Gastroesophageal sphincter (tissue), 4 donors: Measurements from ENCODE around the gene RNF41. TPM values are rescaled to one million over a fixed set of nuclear protein-coding genes. Genes with fewer than 3 reads are reported as not detected.

Experiments used
- ATAC-seq: fragments of 150-250 bp; one replicate; pipeline ENCODE4 v1.9.1; 2016; ENCODE audit warnings: mild to moderate bottlenecking, moderate library complexity
- H3K27ac ChIP-seq, 4 donors: fragments of 200-600 bp; sonication (generic) in 3 of 4; 1 replicate in 3 of 4; 2 replicates in 1 of 4; pipeline ENCODE4 v1.5.1; 2016 to 2019
- H3K27me3 ChIP-seq: fragments of 200-600 bp; sonication (generic); one replicate; pipeline ENCODE4 v1.5.1; 2019
- H3K36me3 ChIP-seq, 2 donors: fragments of 200-600 bp; sonication (generic); one replicate each; pipeline ENCODE4 v1.5.1; 2019; ENCODE audit warnings: control low read depth in 1 of 2
- H3K4me1 ChIP-seq, 3 donors: fragments of 200-600 bp; sonication (generic); 1 replicate in 2 of 3; 2 replicates in 1 of 3; pipeline ENCODE4 v1.5.1; 2016 to 2019; ENCODE audit warnings: control low read depth in 2 of 3
- H3K4me3 ChIP-seq, 2 donors: fragments of 200-600 bp; sonication (generic); one replicate each; pipeline ENCODE4 v1.5.1; 2019; ENCODE audit warnings: mild to moderate bottlenecking in 1 of 2, moderate library complexity in 1 of 2
- H3K9me3 ChIP-seq, 3 donors: fragments of 200-600 bp; sonication (generic); one replicate each; pipeline ENCODE4 v1.5.1; 2017 to 2019; ENCODE audit warnings: control low read depth in 2 of 3
- CTCF ChIP-seq, 4 experiments: fragments of 200-600 bp in 2 of 4; fragments of 450-650 bp in 2 of 4; sonication (generic) in 1 of 4; IDR thresholded peaks; one replicate each; pipeline ENCODE4 v1.5.1; 2017 to 2019; ENCODE audit warnings: antibody characterized with exemption in 4 of 4, mild to moderate bottlenecking in 2 of 4, moderate library complexity in 2 of 4
- EP300 ChIP-seq: sonication (generic); formaldehyde crosslinking; IDR thresholded peaks from one replicate; pipeline ENCODE4 v1.6.1; 2017; ENCODE audit warnings: antibody characterized with exemption, mild to moderate bottlenecking
- POLR2A ChIP-seq, 2 donors: fragments of 450-650 bp; IDR thresholded peaks; one replicate each; pipeline ENCODE4 v1.6.1; 2017; ENCODE audit warnings: antibody characterized with exemption in 2 of 2, mild to moderate bottlenecking in 2 of 2, moderate library complexity in 1 of 2
- POLR2AphosphoS5 ChIP-seq: sonication (generic); formaldehyde crosslinking; IDR thresholded peaks from one replicate; pipeline ENCODE4 v1.6.1; 2017; ENCODE audit warnings: antibody characterized with exemption
- WGBS, 2 donors: methylation state at CpG; one replicate each; pipeline ENCODE4 v1.1.5; 2018; ENCODE audit warnings: low coverage in 1 of 2; 5-methylcytosine and 5-hydroxymethylcytosine counted together
- total RNA-seq, 4 donors: library from RNA; depleted of rRNA; stranded (reverse); fragments of >200 nt; gene quantifications; one replicate each; pipeline ENCODE4 v1.1.0, GENCODE V29; 2016

RNF41 gene
- total RNA-seq, 4 donors from 2014 or later: 63.7 to 119 (median 102) TPM

- no peak overlapping the region for H3K27ac ChIP-seq
- ATAC-seq: no peak
- WGBS, 2 donors: 82 to 100% methylated on average over 1 to 6 of the region's 7 CpGs
Observed at GRCh38 chr12:56255671-56256070, 33.9 kb upstream of the RNF41 start.

DNA sequence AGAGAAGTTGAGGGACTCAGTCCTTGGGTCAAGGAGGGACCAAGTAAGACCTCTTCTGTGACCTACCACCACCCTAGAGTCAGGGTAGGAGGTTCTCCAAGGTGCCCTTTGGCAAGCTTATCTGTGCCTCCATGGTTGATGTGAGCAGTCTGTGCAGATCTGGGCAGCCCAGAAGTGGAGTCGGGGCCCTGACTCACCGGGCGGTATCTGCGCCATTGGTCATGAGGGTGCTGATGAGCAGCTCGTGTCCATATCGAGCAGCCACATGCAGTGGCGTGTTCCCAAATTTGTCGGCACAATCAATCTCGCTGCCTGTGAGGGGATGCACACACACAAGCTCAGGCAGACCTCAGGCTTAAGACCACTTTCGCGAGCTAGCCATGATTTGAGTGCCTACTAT lies 31.4 kb upstream of the RNF41 start:
- no peak for TF ChIP-seq EP300
- TF ChIP-seq CTCF (IDR thresholded peaks at IDR 0.05): no peak
- TF ChIP-seq POLR2AphosphoS5: no peak
- no peak for TF ChIP-seq POLR2A (IDR thresholded peaks at IDR 0.05)
- no peak overlapping the region for H3K4me3 ChIP-seq
- H3K27ac ChIP-seq: no peak overlapping the region
- ATAC-seq: no peak
- WGBS, 2 donors: 88% methylated on average over 5 of the region's 11 CpGs; no CpG with 5 or more reads in 1 of the 2 donors
- peaks cover 4 to 24% (median 15%) of the 10 kb centered on the region in 3 donors for H3K4me1 ChIP-seq
- H3K36me3 ChIP-seq: peaks cover under 1 to 88% of the 10 kb centered on the region in 2 donors
- no peaks in the 10 kb centered on the region for H3K27me3 ChIP-seq
- no peaks in the 10 kb centered on the region for H3K9me3 ChIP-seq

More at GRCh38 chr12:56255671-56256070, 33.9 kb upstream of the RNF41 start:
- Histone ChIP-seq H3K27me3 (no peaks in the 10 kb centered on the region), H3K4me1 (peaks cover 4 to 34% (median 21%) of the 10 kb centered on the region in 3 donors), H3K36me3 (peaks cover 0 to 62% of the 10 kb centered on the region in 2 donors), H3K4me3 (no peak overlapping the region), H3K9me3 (no peaks in the 10 kb centered on the region)
- no peak for TF ChIP-seq CTCF (IDR thresholded peaks at IDR 0.05)
- TF ChIP-seq POLR2AphosphoS5: no peak
- no peak for TF ChIP-seq POLR2A (IDR thresholded peaks at IDR 0.05)
- no peak for TF ChIP-seq EP300

GRCh38 chr12:56252649-56253048 lies 30.9 kb upstream of the RNF41 start:
- ATAC-seq: no peak
- WGBS, 2 donors: 80% methylated on average over 1 of the region's 3 CpGs; no CpG with 5 or more reads in 1 of the 2 donors
- Histone ChIP-seq H3K4me1 (peaks cover 4 to 23% (median 15%) of the 10 kb centered on the region in 3 donors), H3K27me3 (no peaks in the 10 kb centered on the region), H3K27ac (no peak overlapping the region), H3K4me3 (no peak overlapping the region), H3K36me3 (peaks cover 4 to 93% of the 10 kb centered on the region in 2 donors), H3K9me3 (no peaks in the 10 kb centered on the region)
- TF ChIP-seq POLR2A (IDR thresholded peaks at IDR 0.05) (no peak), CTCF (IDR thresholded peaks at IDR 0.05) (no peak)

- Histone ChIP-seq H3K4me3 (no peak overlapping the region), H3K36me3 (peaks cover 4 to 100% of the 10 kb centered on the region in 2 donors), H3K4me1 (no peaks in the 10 kb centered on the region), H3K9me3 (no peaks in the 10 kb centered on the region), H3K27me3 (no peaks in the 10 kb centered on the region), H3K27ac (no peak overlapping the region)
- no peak for TF ChIP-seq EP300
- TF ChIP-seq CTCF (IDR thresholded peaks at IDR 0.05): no peak
- TF ChIP-seq POLR2A (IDR thresholded peaks at IDR 0.05): no peak
- no peak for TF ChIP-seq POLR2AphosphoS5
- no peak for ATAC-seq
- no CpG with 5 or more reads among the region's 8 CpGs for WGBS, 2 donors
Observed at GRCh38 chr12:56248711-56249110, 27.0 kb upstream of the RNF41 start.

DNA sequence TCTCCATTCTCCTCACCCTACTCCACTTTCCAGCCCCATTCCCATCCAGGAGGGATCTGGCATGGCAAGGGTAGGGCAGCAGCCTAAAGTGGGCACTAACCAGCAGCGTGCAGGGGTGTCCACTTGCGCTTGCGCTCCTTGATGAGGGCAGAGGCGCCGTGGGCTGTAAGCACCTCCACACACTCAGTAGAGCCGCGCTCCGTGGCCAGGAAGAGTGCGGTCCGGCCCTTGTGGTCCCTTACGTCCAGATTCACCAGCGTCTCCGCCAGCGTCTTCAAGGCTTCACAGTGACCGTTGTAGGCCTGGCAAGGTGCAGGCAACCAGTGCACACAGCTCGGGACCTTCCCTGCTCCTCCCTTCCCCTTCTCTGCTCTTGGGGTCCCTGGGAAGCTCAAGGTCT lies 26.2 kb upstream of the RNF41 start:
- 87% methylated on average over 4 of the region's 16 CpGs; no CpG with 5 or more reads in 1 of the 2 donors for WGBS, 2 donors
- no peak for ATAC-seq
- no peaks in the 10 kb centered on the region for H3K4me1 ChIP-seq

More for the DNA sequence above, 26.2 kb upstream of the RNF41 start:
- no peak overlapping the region for H3K4me3 ChIP-seq
- no peak overlapping the region for H3K27ac ChIP-seq
- peaks cover 4 to 100% of the 10 kb centered on the region in 2 donors for H3K36me3 ChIP-seq
- TF ChIP-seq POLR2AphosphoS5 (no peak), EP300 (no peak), POLR2A (IDR thresholded peaks at IDR 0.05) (no peak), CTCF (IDR thresholded peaks at IDR 0.05) (no peak)
- H3K27me3 ChIP-seq: no peaks in the 10 kb centered on the region
- H3K9me3 ChIP-seq: no peaks in the 10 kb centered on the region
